ENCODE data around the gene JKAMP. TPM values are rescaled to one million over a fixed set of nuclear protein-coding genes. Genes with fewer than 3 reads are reported as not detected.

The JKAMP gene
- total RNA-seq, 2 experiments from 2014 or later = 31.1 to 31.5 TPM

DNA sequence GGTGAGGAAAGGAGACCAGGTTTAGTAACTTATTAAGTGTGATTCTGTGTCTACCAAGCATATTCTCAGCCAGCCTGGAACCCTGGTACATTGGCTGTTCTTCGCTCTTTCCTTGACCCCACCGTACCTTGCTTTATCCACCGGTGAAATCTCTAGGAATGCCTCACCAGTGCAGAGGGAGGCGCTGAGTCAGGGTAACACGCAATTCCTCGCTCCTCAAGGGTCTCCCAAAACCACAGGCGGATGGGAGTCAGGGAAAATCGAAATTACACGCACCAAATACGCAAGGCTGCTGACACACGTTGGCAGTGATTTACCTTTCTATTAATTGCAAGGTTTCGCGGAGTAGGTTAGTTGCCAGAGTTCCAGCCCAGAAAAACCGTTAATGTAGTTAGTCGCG, 954 bp upstream of the JKAMP start:
- Mint-ChIP-seq H3K9me3 (no peaks in the 10 kb centered on the region), H3K27me3 (no peaks in the 10 kb centered on the region)

DNA sequence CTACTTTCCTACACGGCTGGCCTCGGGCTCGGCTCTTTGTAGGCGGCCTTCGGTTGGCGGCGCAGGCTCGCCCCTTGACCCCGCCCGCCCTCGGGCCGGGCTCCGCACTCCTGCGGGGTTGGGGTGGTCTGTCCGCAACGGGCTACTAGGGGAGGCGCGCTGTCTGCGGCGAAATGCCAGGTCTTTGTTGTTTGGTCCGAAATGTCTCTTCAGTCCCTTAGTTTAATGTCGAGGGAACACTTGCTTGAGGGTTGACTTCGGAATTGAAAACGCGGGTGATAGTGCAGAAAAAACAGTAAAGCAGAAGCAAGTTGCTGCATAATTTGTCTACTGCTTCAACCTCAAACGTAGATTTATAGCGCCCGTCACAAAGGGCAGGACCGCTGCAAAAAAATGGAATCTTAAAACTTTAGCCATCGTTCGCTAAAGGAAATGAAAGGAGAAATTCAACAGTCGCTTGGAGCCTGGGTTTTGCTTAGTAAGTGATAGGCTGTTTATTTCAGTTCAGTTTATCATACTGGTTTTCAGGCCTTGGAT, 390 bp downstream of the JKAMP start:
- Mint-ChIP-seq H3K27ac (peak overlapping the region; percentile 88), H3K4me1 (peaks cover 70% of the 10 kb centered on the region), H3K36me3 (ENCODE audit: low read depth) (peaks cover 19% of the 10 kb centered on the region), H3K27me3 (no peaks in the 10 kb centered on the region), H3K9me3 (no peaks in the 10 kb centered on the region), H3K4me3 (peak overlapping the region; percentile 94)
- DNase-seq = no peak
- ChIA-PET POLR2A (interaction anchor here (0.6 to 2.6 kb wide), 12 partner anchors 10 to 1187 kb away, joined by 3 to 19 read pairs (median 6); partner anchors contain the start of genes ARID4A, DAAM1, GPR135 and PPM1A), CTCF (interaction anchor here (0.9 to 1.7 kb wide), 7 partner anchors 8 to 91 kb away, joined by 3 to 9 read pairs (median 5); no protein-coding TSS in a partner anchor)

More for the DNA sequence above, 954 bp upstream of the JKAMP start:
- DNase-seq = no peak
- Mint-ChIP-seq H3K4me3 (peak overlapping the region; percentile 94), H3K27ac (peak overlapping the region; percentile 88), H3K36me3 (ENCODE audit: low read depth) (peaks cover 13% of the 10 kb centered on the region), H3K4me1 (peaks cover 62% of the 10 kb centered on the region)
- POLR2A ChIA-PET = interaction anchor here (1.0 to 2.6 kb wide), 10 partner anchors 13 to 1186 kb away, joined by 3 to 19 read pairs (median 6); partner anchors contain the start of genes ARID4A, DAAM1, GPR135 and KIAA0586
- CTCF ChIA-PET = interaction anchor here (1.2 to 1.4 kb wide), 3 partner anchors 10 to 848 kb away, joined by 4 to 5 read pairs (median 5); no protein-coding TSS in a partner anchor

DNA sequence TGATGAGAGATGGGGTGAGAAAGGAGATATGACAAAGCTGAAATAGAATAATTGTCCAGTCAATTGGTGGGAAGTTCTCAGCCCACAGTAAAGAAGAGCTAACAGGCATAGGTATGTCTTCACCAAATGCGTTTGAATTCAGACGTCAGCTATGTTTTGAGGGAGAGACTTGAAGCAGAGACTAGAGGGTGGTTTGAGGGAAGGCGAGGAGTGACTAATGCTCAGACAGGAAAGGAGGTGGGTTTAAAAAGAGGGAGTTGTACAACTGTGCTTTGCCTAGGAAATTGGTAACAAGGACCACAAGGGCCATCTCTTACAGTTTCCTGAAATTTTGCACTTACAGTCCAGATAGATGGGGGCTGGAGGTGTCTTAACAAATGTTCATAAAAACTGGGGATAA, 6.4 kb downstream of the JKAMP start:
- Mint-ChIP-seq H3K36me3 (ENCODE audit: low read depth) (peaks cover 64% of the 10 kb centered on the region), H3K27ac (no peak overlapping the region), H3K27me3 (no peaks in the 10 kb centered on the region), H3K4me3 (no peak overlapping the region), H3K4me1 (peaks cover 38% of the 10 kb centered on the region), H3K9me3 (no peaks in the 10 kb centered on the region)
- ChIA-PET POLR2A (no interaction called here), CTCF (no interaction called here)
- no peak for DNase-seq

DNA sequence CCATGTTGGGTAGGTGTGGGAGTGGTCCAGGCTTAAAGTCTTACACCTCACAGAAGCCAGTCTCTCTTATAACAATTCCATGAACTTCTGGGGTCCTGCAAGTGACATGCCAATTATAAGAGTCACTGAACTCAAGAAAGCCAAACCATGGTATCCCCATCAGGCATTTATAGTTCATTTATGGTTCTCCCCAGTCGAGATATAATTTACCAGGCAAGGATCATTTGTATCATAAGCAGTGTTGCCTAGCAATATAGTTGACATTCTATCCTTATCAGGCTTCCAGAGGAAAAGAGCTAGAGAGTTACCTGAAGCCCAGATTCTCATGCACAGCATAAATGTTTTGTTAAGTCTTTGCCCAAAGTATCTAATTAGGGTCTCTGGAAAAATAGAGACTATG, 8.1 kb downstream of the JKAMP start:
- H3K4me1 Mint-ChIP-seq = peaks cover 32% of the 10 kb centered on the region
- H3K27me3 Mint-ChIP-seq = no peaks in the 10 kb centered on the region
- POLR2A ChIA-PET = no interaction called here
- no peaks in the 10 kb centered on the region for H3K9me3 Mint-ChIP-seq
- no peak overlapping the region for H3K4me3 Mint-ChIP-seq
- CTCF ChIA-PET = no interaction called here
- DNase-seq = no peak
- H3K27ac Mint-ChIP-seq = no peak overlapping the region
- peaks cover 70% of the 10 kb centered on the region for H3K36me3 Mint-ChIP-seq (ENCODE audit: low read depth)

DNA sequence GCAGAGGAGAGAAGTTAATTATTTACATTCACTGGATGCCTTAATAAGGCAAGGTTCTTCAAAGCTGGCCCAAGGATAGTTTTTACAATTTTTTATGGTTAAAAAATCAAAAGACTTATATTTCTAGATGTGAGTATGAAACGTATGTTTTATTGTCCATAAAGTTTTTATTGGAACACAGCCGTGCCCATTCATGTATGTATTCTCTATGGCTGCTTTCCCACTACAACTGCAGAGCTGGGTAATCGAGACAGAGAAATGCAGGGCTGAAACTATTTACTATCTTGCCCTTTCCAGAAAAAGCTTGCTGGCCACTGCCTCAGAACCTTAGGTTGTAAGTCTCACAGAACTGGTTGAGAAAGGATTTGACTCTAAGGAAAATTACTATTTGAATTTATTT, 16.4 kb downstream of the JKAMP start:
- DNase-seq = no peak
- no peaks in the 10 kb centered on the region for H3K9me3 Mint-ChIP-seq
- H3K4me1 Mint-ChIP-seq = peaks cover 11% of the 10 kb centered on the region
- H3K36me3 Mint-ChIP-seq (ENCODE audit: low read depth) = peaks cover 23% of the 10 kb centered on the region
- no peaks in the 10 kb centered on the region for H3K27me3 Mint-ChIP-seq
- ChIA-PET CTCF (interaction anchor here (1.2 to 1.4 kb wide), 2 partner anchors 17 to 76 kb away, joined by 4 to 5 read pairs; partner anchors contain the start of genes CCDC175, JKAMP and L3HYPDH), POLR2A (no interaction called here)
- H3K4me3 Mint-ChIP-seq = no peak overlapping the region
- H3K27ac Mint-ChIP-seq = no peak overlapping the region

DNA sequence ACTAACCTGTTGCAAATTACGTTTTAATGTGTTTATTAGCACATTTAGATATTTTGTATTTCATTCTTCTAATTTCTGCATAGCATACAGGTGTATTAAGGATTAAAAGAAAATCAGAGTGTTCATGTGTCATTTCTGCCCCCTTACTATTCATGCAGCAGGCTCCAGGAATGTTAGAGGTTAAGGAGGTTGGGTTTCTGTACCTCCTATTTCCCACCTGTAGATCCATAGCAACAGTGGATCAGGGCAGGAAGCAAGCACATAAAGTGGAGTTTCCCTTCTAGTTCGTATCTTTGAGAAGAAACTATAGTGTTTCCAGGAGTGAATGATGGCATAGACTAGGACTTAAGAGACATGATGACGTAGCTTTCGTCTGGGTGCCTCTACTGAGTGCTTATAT, 18.9 kb downstream of the JKAMP start:
- H3K27ac Mint-ChIP-seq = no peak overlapping the region
- H3K27me3 Mint-ChIP-seq = no peaks in the 10 kb centered on the region
- H3K36me3 Mint-ChIP-seq (ENCODE audit: low read depth) = peaks cover 14% of the 10 kb centered on the region
- no peak for DNase-seq
- POLR2A ChIA-PET = no interaction called here
- peaks cover 7% of the 10 kb centered on the region for H3K4me1 Mint-ChIP-seq
- CTCF ChIA-PET = no interaction called here
- H3K4me3 Mint-ChIP-seq = no peak overlapping the region
- H3K9me3 Mint-ChIP-seq = no peaks in the 10 kb centered on the region

DNA sequence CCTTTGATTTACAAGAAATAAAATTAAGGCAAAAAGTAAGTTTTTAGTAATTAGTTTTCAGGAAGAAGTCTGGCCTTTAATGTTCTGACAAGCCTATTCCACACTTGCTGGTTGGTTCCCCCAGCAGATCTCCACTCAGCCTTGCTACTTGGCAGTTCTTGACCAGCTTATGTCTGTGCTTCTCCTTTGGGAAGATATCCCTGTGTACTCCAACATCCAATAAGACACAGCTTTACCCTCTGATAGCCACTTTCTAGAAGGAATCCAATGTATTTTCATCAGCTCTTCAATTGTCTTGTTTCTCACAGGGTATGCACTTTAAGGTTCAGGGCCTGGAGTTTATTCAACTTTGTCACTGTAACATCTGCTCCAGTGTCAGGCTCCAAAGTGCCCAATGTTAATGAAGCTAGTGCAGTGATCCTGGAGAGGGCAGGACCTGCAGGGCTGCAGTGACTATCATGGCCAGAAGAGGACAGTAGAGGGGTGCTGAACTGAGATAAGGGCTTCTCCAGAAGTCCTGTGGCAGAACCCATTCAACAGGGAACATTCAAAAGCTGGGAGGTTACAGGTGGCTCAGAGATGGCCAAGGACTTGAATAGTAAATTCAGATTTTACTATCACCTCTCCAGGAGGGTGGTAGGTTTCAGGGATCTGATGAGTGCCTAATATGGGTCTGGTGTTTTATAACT, 22.9 kb downstream of the JKAMP start:
- DNase-seq = peak; percentile 59
- ChIA-PET POLR2A (interaction anchor here (0.6 kb wide), 1 partner anchor 23 kb away, joined by 3 read pairs; the partner anchor contains the start of genes JKAMP and L3HYPDH), CTCF (interaction anchor here (0.9 to 1.8 kb wide), 6 partner anchors 10 to 458 kb away, joined by 3 to 17 read pairs (median 4); partner anchors contain the start of genes CCDC175, JKAMP and L3HYPDH)
- no peak overlapping the region for H3K4me3 Mint-ChIP-seq
- peaks cover 5% of the 10 kb centered on the region for H3K27me3 Mint-ChIP-seq
- peaks cover 2% of the 10 kb centered on the region for H3K36me3 Mint-ChIP-seq (ENCODE audit: low read depth)
- peaks cover 7% of the 10 kb centered on the region for H3K4me1 Mint-ChIP-seq
- no peaks in the 10 kb centered on the region for H3K9me3 Mint-ChIP-seq
- H3K27ac Mint-ChIP-seq = no peak overlapping the region

DNA sequence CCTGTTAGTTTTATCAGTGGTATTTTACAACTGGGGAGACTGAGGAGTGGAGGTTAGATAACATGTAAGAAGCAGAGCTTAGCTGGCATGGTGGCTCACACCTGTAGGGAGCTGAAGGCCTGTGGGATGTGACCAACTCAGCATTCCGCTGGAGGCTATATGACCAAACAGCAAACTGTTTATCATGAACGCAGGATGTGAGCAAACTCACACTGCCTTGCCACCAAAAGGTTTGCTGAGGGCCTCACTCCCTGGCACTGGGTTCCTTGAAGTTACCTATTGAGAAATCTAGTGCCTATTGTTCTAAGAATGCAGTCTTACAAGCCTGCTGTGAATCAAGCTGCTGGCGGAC, 23.4 kb downstream of the JKAMP start:
- ChIA-PET POLR2A (interaction anchor here (0.6 kb wide), 1 partner anchor 23 kb away, joined by 3 read pairs; the partner anchor contains the start of genes JKAMP and L3HYPDH), CTCF (interaction anchor here (0.9 to 1.8 kb wide), 5 partner anchors 11 to 457 kb away, joined by 3 to 17 read pairs (median 3); partner anchors contain the start of genes CCDC175, JKAMP and L3HYPDH)
- DNase-seq = no peak
- Mint-ChIP-seq H3K27me3 (peaks cover 5% of the 10 kb centered on the region), H3K9me3 (no peaks in the 10 kb centered on the region), H3K27ac (no peak overlapping the region), H3K4me1 (peaks cover 7% of the 10 kb centered on the region), H3K4me3 (no peak overlapping the region), H3K36me3 (ENCODE audit: low read depth) (no peaks in the 10 kb centered on the region)

DNA sequence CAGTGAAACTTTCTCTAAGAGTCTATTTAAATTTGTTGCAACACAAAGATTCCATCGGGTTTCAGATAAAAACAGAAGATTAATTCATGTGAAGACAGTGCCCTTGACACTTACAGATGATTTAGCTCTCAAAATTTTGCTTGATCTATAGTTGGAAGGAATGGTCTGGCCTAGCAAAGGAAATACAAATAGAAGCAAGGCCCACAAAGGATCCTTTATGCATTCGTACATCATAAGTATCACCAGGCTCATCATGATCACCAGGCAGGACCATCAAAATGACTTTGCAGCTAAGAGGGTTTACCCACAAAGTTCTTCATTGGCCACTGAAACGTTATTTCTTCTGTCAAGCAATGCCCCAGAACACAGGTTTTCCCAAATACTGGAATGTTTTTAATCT, 24.8 kb downstream of the JKAMP start:
- Mint-ChIP-seq H3K36me3 (ENCODE audit: low read depth) (no peaks in the 10 kb centered on the region), H3K9me3 (no peaks in the 10 kb centered on the region), H3K4me3 (no peak overlapping the region), H3K27ac (no peak overlapping the region), H3K4me1 (peaks cover 7% of the 10 kb centered on the region), H3K27me3 (peaks cover 5% of the 10 kb centered on the region)
- no peak for DNase-seq
- CTCF ChIA-PET = interaction anchor here (1.5 kb wide), 1 partner anchor 379 kb away, joined by 3 read pairs; no protein-coding TSS in a partner anchor
- POLR2A ChIA-PET = no interaction called here

DNA sequence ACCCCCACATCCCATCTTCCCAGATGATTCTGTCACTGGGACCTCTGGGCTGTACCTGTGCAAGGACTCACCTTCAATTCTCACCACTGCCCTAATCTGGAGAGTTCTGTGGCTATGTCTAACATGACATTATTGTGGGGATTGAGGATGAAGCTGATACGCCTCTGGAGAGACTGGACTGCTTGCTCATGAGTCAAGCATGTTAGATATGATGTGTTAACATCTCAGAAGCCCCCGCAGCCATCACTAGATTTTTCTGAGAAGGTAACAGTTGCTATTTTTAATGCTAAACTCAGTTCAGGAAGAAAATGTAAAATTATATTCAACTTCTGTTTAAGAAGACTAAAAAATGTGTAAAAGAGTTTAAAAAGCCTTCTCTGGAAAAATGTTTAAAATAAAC, 25.7 kb downstream of the JKAMP start:
- DNase-seq = no peak
- CTCF ChIA-PET = interaction anchor here (1.5 kb wide), 1 partner anchor 380 kb away, joined by 3 read pairs; no protein-coding TSS in a partner anchor

DNA sequence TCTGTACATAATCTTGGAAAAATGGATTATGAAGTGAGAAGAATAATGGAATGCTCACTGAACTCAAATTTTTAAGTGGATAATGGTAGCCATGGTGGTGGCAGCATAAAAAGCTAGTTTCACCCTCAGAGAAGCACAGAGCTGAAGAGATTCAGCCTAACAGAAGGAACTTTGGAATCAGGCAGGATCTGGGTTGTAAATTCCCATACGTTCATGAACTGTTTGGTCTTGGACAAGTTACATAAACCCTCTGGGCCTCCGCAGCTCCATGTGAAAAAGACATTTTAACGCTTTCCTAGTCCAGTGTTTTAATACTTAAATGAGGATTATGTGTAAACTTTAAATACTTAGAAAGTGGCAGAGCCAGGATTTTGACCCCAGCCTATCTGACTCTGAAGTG, 26.6 kb downstream of the JKAMP start:
- Mint-ChIP-seq H3K27me3 (peaks cover 9% of the 10 kb centered on the region), H3K9me3 (no peaks in the 10 kb centered on the region), H3K4me3 (no peak overlapping the region), H3K36me3 (ENCODE audit: low read depth) (no peaks in the 10 kb centered on the region), H3K4me1 (no peaks in the 10 kb centered on the region), H3K27ac (no peak overlapping the region)
- ChIA-PET POLR2A (no interaction called here), CTCF (no interaction called here)
- DNase-seq = no peak

More for the DNA sequence above, 25.7 kb downstream of the JKAMP start:
- POLR2A ChIA-PET = no interaction called here
- Mint-ChIP-seq H3K27ac (no peak overlapping the region), H3K4me3 (no peak overlapping the region), H3K4me1 (no peaks in the 10 kb centered on the region), H3K9me3 (no peaks in the 10 kb centered on the region), H3K27me3 (peaks cover 5% of the 10 kb centered on the region), H3K36me3 (ENCODE audit: low read depth) (no peaks in the 10 kb centered on the region)

DNA sequence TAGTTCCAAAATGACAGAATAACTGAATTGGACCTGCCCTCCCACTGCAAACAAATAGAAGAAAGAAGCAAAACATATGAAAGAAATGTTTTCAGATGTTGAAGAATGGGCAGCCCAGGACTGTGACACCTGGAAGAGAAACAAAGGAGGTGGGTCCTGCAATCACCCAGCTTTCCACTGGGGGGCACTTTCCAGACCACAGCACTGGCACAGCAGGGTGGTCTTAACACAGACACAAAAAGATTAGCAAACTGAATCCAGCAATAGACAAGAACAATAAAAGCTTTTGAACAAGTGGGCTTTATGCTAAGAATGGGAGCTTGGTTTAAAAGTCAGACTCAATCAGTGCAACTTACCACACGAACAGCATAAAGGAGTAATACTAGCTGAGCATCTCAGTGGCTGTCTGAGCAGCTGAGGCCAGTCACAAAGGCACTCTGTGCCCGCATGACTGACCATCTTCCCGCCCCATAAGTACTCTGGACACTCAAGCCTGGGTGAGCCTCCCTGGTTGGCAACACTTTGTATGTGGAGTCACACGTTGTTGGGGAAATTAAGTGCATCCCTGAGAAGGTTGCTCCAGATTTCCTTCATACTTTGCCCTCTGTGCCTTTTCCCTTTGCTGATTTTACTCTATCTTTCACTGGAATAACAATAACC, 27.7 kb downstream of the JKAMP start:
- H3K27me3 Mint-ChIP-seq = peaks cover 13% of the 10 kb centered on the region
- H3K27ac Mint-ChIP-seq = no peak overlapping the region
- H3K4me3 Mint-ChIP-seq = no peak overlapping the region
- POLR2A ChIA-PET = no interaction called here
- no peak for DNase-seq
- CTCF ChIA-PET = interaction anchor here (0.6 to 1.6 kb wide), 3 partner anchors 14 to 755 kb away, joined by 3 to 4 read pairs (median 3); no protein-coding TSS in a partner anchor
- no peaks in the 10 kb centered on the region for H3K9me3 Mint-ChIP-seq
- no peaks in the 10 kb centered on the region for H3K36me3 Mint-ChIP-seq (ENCODE audit: low read depth)
- no peaks in the 10 kb centered on the region for H3K4me1 Mint-ChIP-seq

DNA sequence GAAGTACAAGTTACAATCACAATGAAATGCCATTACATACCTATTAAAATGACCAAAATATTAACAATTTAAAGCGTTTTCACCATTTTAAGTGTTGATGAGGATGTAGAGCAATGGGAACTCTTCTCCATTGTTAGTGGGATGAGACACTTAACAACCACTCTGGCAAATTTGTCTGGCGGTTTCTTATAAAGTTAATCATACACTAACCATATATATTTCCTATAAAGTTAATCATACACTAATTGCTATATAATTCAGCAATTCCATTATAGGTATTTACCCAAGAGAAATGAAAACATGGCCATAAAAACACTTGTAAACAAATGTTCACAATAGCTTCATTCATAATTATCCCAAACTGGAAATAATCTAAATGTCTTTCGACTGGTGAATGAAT, 35.9 kb downstream of the JKAMP start:
- ChIA-PET CTCF (no interaction called here), POLR2A (no interaction called here)
- H3K27ac Mint-ChIP-seq = no peak overlapping the region

More for the DNA sequence above, 35.9 kb downstream of the JKAMP start:
- no peaks in the 10 kb centered on the region for H3K36me3 Mint-ChIP-seq (ENCODE audit: low read depth)
- peaks cover 10% of the 10 kb centered on the region for H3K27me3 Mint-ChIP-seq
- no peaks in the 10 kb centered on the region for H3K9me3 Mint-ChIP-seq
- H3K4me3 Mint-ChIP-seq = no peak overlapping the region
- no peak for DNase-seq
- no peaks in the 10 kb centered on the region for H3K4me1 Mint-ChIP-seq

Measured in activated CD4-positive, alpha-beta memory T cell treated with anti-CD3 and anti-CD28 coated beads, Interleukin-2, amount 10 ng/mL, durations not matched to agents 7 days and 5 days (primary cell).